ENCODE data around the gene RPTOR.
A peak's percentile ranks its signal among the peaks of the same experiment; 100 is the strongest.

The RPTOR gene

DNA sequence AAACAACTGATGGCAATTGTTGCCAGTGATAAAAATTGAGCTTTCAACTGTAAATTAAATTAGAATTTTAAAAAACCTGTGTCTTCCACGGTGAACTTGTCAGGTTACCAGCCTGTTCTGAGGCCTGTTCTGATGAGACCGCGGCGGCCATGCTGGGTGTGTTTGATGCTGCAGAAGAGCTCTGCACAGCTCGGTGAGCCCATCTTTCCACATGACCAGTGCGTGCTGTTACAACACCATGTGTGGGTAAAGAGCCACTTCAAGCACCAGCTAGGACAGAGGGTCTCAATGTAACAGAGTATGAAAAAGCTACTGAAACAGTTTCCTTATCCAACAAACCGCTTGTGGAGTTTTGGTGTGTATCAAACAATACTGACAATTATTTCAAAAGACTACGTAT lies 48.5 kb downstream of the RPTOR start:
- DNase-seq = no peak

DNA sequence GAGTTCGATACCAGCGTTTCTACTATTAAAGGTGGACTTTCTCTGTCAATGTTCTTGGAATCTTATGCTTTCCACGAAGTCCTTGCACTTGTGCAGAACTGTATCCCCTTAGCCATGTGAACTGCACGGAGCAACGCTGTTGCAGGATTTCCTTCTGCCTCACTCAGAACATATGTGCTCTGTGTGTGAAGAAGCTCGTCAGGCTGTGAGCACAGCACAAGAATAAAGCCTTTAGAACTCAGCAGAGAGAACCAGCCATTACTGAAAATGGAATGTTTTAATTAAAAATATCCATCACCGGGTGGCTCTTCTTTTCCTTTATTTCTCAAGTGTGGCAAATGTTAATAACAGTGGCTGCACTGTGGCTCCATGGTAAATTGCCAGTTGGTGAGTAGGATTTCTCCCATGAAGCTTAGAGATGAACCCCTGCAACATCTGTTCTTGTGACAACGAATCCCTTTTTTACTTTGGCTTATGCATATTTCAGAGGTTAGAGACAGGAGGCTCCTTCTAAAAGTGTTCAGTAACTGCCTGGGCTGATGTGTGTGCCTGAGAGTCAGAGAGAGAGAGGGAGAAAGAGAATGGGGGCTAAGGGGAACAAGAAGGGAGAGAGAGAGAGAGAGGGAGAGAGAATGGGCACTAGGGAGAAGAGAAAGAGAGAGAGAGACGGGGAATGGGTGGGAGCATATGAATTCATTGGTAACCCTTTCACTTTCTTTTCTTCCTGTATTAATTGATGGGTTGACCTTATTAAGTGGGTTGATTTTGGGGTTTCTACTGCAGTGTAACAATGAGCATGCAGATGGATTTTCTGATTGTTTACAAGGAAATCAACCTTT lies 50.0 kb downstream of the RPTOR start:
- no peak for DNase-seq

DNA sequence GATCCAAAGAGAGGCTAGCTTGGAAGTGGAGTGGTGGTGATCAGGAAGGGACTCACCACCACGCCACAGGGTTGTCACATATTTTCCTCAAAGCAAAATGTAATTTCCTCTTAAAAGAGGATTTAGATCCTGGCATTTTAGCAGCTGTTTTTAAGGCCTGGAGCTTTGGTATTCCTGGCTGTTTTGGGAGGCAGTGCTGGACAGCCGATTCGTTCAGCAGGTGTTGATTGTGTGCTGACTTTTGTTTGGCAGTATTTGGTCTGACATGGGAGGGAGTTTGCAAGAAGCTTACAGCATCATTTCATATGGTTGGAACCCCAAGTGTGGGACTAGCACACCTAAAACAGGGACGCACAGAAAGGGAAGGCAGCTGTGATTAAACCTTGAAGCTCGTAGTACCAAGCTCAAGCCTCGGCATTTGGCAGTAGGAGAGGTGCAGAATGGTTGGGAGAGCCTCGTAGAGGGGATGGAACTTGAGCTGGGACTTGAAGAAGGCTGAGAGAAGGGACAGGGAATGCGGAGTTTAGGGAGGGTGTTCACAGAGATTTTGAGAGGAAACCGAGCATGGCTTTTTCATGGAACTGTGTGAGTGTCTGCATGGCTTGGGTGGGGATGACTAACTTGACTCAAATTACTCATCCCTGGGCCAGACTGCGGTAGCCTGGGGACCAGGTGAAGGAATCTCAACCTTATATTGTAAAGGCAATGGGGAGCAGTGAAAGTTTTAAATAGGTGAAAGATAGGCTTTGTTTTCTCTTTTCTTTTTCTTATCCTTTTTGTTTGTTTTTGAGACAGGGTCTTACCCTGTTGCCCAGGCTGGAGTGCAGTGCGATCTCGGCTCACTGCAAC lies 52.3 kb downstream of the RPTOR start:
- DNase-seq = no peak

DNA sequence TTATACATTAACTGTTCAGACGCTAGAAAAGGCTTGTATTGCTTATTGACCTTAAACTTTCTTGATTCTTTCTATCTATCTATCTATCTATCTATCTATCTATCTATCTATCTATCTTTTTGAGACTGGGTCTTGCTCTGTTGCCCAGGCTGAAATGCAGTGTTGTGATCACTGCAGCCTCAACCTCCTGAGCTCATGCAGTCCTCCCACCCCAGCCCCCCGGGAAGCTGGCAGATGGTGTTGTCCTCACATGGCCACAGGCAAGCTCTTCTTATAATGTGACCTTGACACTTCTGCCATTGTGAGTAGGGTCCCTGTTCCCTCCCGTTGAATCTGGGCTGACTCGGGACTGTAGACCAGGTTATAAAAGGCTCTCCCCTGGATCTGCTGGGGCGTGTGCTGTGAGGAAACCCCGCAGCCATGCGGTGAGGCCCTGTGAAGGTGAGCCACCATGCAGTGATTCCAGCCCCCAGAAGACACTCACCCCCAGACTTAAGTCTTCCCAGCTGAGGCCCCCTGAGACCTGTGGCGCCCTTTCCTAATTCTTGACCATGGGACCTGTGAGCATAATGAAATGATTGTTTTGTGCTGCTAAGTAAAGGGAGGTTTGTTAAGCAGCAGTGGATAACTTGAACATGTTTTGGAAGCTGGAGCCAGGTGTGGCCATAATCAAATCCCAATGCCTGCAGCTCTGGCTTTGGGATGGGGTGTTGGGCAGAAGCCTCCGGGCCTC lies 54.3 kb downstream of the RPTOR start:
- DNase-seq = no peak

- DNase-seq = no peak
Observed at GRCh38 chr17:80599546-80600305, 55.1 kb downstream of the RPTOR start.

DNA sequence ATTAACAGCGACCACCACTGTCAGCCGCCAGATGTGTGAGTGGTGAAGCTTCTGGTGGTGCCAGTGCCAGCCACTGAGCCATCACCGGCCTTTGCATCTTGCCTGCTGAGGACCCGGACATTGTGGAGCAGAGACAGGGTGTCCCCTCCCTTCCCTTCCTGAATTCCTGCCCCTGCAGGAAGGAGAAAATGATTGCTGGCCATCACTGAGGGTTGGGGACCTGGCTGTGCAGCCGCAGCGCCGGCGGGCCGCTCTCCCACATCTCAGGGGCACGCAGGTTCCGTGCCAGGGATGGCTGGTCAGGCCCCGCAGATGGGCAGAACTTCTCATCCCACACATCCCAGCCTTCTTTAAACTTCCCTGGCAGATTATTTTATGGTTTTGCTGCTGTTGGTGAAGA lies 56.5 kb downstream of the RPTOR start:
- DNase-seq = no peak

DNA sequence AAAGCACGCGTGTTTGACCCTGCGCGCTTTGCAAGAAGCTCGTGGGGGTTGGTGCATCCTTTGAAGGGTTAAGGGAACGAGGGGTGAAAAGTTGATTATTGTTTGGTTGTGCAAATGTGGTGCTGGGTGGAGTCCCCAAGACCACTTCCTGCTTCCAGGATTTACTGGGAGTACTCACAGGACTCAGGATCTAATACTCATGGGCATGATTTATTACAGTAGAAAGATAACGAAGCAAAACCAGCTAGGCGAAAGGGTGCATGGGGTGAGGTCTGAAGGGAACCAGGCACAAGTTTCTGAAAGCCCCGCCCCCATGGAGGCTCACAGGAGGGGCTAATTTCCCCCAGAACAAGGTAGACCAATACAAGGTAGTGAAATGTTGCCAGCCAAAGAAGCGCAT lies 58.8 kb downstream of the RPTOR start:
- no peak for DNase-seq

- DNase-seq = peak; percentile 25
Observed at GRCh38 chr17:80604009-80604669, 59.5 kb downstream of the RPTOR start.

DNA sequence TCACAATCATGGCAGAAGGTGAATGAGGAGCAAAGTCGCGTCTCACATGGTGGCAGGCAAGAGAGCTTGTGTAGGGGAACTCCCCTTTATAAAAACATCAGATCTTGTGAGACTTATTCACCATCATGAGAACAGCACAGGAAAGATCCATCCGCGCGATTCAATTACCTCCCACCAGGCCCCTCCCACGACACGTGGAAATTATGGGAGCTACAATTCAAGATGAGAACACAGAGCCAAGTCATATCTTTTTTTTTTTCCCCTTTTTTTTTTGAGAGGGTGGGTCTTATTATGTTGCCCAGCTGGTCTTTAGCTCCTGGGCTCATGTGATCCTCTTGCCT lies 60.0 kb downstream of the RPTOR start:
- DNase-seq = no peak

GRCh38 chr17:80605326-80606066 lies 60.9 kb downstream of the RPTOR start:
- no peak for DNase-seq

- DNase-seq = no peak
Observed at GRCh38 chr17:80608326-80608725, 63.7 kb downstream of the RPTOR start.

GRCh38 chr17:80609757-80610156 lies 65.1 kb downstream of the RPTOR start:
- no peak for DNase-seq

GRCh38 chr17:80611816-80612215 lies 67.2 kb downstream of the RPTOR start:
- DNase-seq = no peak

DNA sequence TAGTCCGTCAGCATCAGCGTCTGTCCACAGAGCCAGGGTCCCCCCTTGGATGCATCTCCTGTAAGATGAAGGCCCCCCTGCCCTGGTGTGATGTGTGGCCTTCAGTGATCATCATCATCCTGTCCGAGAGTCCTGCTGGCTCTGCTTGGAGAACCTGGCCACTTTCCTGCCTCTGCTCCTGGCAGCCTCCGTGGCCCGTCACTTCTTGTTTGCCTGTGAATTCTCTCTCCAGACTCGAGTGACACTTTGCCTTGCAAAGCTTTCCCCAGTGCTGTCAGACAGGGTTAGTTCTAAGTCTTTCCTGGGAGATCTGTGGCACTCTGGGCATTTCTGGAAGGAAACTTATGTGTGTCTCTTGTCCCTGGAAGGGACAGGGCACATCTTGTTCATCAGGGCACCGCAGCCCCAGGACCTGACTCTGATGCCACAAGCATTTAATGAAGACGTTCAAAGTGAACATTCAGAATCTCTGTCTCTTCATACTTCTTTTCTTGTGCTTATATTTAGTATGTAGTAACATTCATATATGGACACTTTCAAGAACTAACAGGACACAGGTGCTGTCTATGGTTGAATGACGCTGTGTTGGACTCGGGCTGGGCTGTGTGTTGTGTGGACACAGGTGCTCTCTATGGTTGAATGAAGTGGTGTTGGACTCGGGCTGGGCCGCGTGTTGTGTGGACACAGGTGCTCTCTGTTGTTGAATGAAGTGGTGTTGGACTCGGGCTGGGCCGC lies 68.5 kb downstream of the RPTOR start:
- DNase-seq = no peak

GRCh38 chr17:80613732-80614071 lies 69.1 kb downstream of the RPTOR start:
- DNase-seq = no peak

GRCh38 chr17:80614332-80615047 lies 69.9 kb downstream of the RPTOR start:
- DNase-seq = no peak

DNA sequence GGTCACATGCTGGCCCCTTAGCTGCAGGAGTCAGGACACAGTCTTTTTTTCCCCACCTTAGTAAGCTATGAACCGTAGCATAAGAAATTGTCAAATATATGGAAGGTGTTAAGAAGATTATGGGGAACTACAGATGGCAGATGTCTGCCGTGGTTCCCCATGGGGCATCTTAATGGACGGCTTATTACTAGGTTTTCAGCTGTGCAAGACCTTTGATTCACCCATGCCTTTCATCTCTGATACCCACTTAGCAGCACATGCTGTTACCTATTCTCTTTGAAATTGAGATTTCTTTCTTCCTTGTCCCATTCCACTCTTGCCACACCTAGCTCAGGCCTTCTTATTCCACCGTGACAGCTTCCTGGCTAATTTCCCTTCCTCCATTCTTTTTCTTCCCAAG lies 70.7 kb downstream of the RPTOR start:
- no peak for DNase-seq

DNA sequence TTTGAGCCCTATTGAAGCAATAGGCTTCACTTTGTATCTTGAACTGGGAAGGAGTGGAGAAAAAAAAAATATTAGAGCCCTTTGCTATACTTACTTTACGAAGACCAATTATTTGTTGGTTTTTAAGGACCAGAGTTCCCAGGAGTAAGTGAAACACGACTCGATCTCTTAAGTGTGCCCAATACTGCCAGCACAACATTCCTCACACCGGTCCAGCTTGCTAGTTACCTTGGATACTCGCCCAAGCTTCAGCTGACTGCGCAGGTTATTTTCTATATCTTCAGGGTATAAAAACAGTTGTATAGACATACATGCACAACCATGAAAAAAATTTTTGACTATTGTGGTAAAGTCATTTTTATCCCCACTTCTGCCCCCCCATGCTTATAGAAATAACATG lies 72.1 kb downstream of the RPTOR start:
- no peak for DNase-seq

- DNase-seq = no peak
Observed at GRCh38 chr17:80618304-80618703, 73.7 kb downstream of the RPTOR start.

DNA sequence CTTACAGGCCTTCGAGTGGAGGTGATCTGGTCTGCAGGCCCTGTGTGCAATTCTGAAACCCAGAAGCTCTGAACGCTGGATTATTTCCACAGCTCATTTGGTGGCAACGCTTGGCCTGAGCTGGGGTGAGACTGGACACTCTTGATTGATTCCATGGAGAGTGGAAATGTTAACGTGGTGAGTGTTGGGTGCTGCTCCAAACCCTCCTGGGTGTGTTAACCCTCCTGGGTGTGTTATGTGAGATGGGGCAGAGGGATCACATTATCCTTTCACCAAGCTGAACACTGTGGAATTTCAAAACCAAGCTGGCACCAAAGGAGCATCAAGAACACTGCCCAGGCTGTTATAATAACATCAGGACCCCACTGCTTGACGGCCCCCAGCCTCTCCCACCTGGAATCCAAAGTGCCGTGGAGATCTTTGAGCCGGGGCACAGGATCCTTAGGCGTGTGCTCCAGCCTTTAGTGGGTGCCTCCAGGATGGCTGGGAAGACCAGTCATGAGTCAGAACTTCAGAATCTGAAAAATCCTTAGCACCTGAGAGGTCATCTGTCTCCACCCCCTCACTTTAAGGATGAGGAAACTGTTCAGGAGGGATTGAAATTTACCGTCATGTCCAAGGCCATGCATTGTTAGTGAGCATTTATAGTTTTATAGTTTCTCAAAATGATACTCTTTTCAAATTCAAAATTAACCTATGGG lies 75.0 kb downstream of the RPTOR start:
- DNase-seq = no peak
